ENCODE results near the gene SAMD4A.

Gene SAMD4A

GRCh38 chr14:54700717-54701116 lies 133.8 kb downstream of the SAMD4A start:
- DNase-seq (ENCODE audit: low read depth in 2 of 2, low spot score in 1 of 2) = no peak

- no peak for DNase-seq (ENCODE audit: low read depth in 2 of 2, low spot score in 1 of 2)
Measured at GRCh38 chr14:54702014-54702491, 135.1 kb downstream of the SAMD4A start.

- no peak for DNase-seq (ENCODE audit: low read depth in 2 of 2, low spot score in 1 of 2)
Measured at GRCh38 chr14:54702492-54702891, 135.6 kb downstream of the SAMD4A start.

- DNase-seq (ENCODE audit: low read depth in 2 of 2, low spot score in 1 of 2) = no peak
Measured at GRCh38 chr14:54703082-54703481, 136.2 kb downstream of the SAMD4A start.

GRCh38 chr14:54703724-54704123 lies 136.8 kb downstream of the SAMD4A start:
- no peak for DNase-seq (ENCODE audit: low read depth in 2 of 2, low spot score in 1 of 2)

- no peak for DNase-seq (ENCODE audit: low read depth in 2 of 2, low spot score in 1 of 2)
Measured at GRCh38 chr14:54704768-54705167, 137.8 kb downstream of the SAMD4A start.

GRCh38 chr14:54706769-54707168 lies 139.8 kb downstream of the SAMD4A start:
- no peak for DNase-seq (ENCODE audit: low read depth in 2 of 2, low spot score in 1 of 2)

GRCh38 chr14:54708161-54708560 lies 141.2 kb downstream of the SAMD4A start:
- no peak for DNase-seq (ENCODE audit: low read depth in 2 of 2, low spot score in 1 of 2)

- no peak for DNase-seq (ENCODE audit: low read depth in 2 of 2, low spot score in 1 of 2)
Measured at GRCh38 chr14:54708982-54709381, 142.1 kb downstream of the SAMD4A start.

GRCh38 chr14:54709444-54709843 lies 142.5 kb downstream of the SAMD4A start:
- DNase-seq (ENCODE audit: low read depth in 2 of 2, low spot score in 1 of 2) = no peak

- DNase-seq (ENCODE audit: low read depth in 2 of 2, low spot score in 1 of 2) = no peak
Measured at GRCh38 chr14:54709867-54710266, 142.9 kb downstream of the SAMD4A start.

GRCh38 chr14:54711312-54711711 lies 144.4 kb downstream of the SAMD4A start:
- no peak for DNase-seq (ENCODE audit: low read depth in 2 of 2, low spot score in 1 of 2)

- no peak for DNase-seq (ENCODE audit: low read depth in 2 of 2, low spot score in 1 of 2)
Measured at GRCh38 chr14:54711812-54712464, 145.0 kb downstream of the SAMD4A start.

- DNase-seq (ENCODE audit: low read depth in 2 of 2, low spot score in 1 of 2) = no peak
Measured at GRCh38 chr14:54712465-54713200, 145.7 kb downstream of the SAMD4A start.

GRCh38 chr14:54713379-54713778 lies 146.5 kb downstream of the SAMD4A start:
- no peak for DNase-seq (ENCODE audit: low read depth in 2 of 2, low spot score in 1 of 2)

- DNase-seq (ENCODE audit: low read depth in 2 of 2, low spot score in 1 of 2) = no peak
Measured at GRCh38 chr14:54715239-54715638, 148.3 kb downstream of the SAMD4A start.

- DNase-seq (ENCODE audit: low read depth in 2 of 2, low spot score in 1 of 2) = no peak
Measured at GRCh38 chr14:54715811-54716210, 148.9 kb downstream of the SAMD4A start.

- DNase-seq (ENCODE audit: low read depth in 2 of 2, low spot score in 1 of 2) = no peak
Measured at GRCh38 chr14:54716862-54717261, 149.9 kb downstream of the SAMD4A start.

- DNase-seq (ENCODE audit: low read depth in 2 of 2, low spot score in 1 of 2) = no peak
Measured at GRCh38 chr14:54718046-54718445, 151.1 kb downstream of the SAMD4A start.

GRCh38 chr14:54719406-54719805 lies 152.5 kb downstream of the SAMD4A start:
- DNase-seq (ENCODE audit: low read depth in 2 of 2, low spot score in 1 of 2) = no peak

- DNase-seq (ENCODE audit: low read depth in 2 of 2, low spot score in 1 of 2) = no peak
Measured at GRCh38 chr14:54722791-54723432, 156.0 kb downstream of the SAMD4A start.

- no peak for DNase-seq (ENCODE audit: low read depth in 2 of 2, low spot score in 1 of 2)
Measured at GRCh38 chr14:54724123-54724522, 157.2 kb downstream of the SAMD4A start.

Data from stimulated activated CD8-positive, alpha-beta memory T cell treated with anti-CD3 and anti-CD28 coated beads, Interleukin-4, amount 100 ng/mL, for 1 hour (primary cell).